HL-60 (cell line): ENCODE measurements around the gene BABAM2.

Source experiments
- DNase-seq, 2 experiments: peaks; one replicate each; pipeline ENCODE4 v3.0.0-alpha.2; 2010 to 2020; ENCODE audit warnings: low read depth in 1 of 2, low spot score in 1 of 2
- H3K27ac ChIP-seq: fragments of 250-450 bp; sonication (Bioruptor Pico); replicated peaks from 2 replicates; pipeline ENCODE4 v1.5.1; 2020; ENCODE audit warnings: mild to moderate bottlenecking, moderate library complexity
- H3K27me3 ChIP-seq: fragments of 250-450 bp; sonication (Bioruptor Pico); 2 replicates; pipeline ENCODE4 v1.5.1; 2021; ENCODE audit warnings: mild to moderate bottlenecking, moderate library complexity; ENCODE audit not compliant: insufficient read depth, poor library complexity, severe bottlenecking
- H3K4me3 ChIP-seq: replicated peaks from 2 replicates; pipeline ENCODE4 v1.5.1; 2011; ENCODE audit warnings: mild to moderate bottlenecking, control low read depth, low read length; ENCODE audit not compliant: insufficient read depth
- GABPA ChIP-seq: IDR thresholded peaks from 2 replicates; pipeline ENCODE4 v1.6.1; 2012; ENCODE audit warnings: low read depth
- POLR2AphosphoS5 ChIP-seq: IDR thresholded peaks from 2 replicates; pipeline ENCODE4 v1.6.1; 2012; ENCODE audit warnings: low read depth
- REST ChIP-seq: IDR thresholded peaks from 2 replicates; pipeline ENCODE4 v1.6.1; 2012; ENCODE audit warnings: low read depth; ENCODE audit not compliant: insufficient replicate concordance
- SPI1 ChIP-seq: IDR thresholded peaks from 2 replicates; pipeline ENCODE4 v1.6.1; 2012; ENCODE audit warnings: low read depth, mild to moderate bottlenecking, borderline replicate concordance
- TF ChIP-seq, protein P1 (sequence below): IDR thresholded peaks from one replicate; pipeline ENCODE4 v1.5.1; 2011; ENCODE audit warnings: low read length, control low read depth, inconsistent platforms; ENCODE audit not compliant: insufficient read depth

Gene BABAM2

DNA sequence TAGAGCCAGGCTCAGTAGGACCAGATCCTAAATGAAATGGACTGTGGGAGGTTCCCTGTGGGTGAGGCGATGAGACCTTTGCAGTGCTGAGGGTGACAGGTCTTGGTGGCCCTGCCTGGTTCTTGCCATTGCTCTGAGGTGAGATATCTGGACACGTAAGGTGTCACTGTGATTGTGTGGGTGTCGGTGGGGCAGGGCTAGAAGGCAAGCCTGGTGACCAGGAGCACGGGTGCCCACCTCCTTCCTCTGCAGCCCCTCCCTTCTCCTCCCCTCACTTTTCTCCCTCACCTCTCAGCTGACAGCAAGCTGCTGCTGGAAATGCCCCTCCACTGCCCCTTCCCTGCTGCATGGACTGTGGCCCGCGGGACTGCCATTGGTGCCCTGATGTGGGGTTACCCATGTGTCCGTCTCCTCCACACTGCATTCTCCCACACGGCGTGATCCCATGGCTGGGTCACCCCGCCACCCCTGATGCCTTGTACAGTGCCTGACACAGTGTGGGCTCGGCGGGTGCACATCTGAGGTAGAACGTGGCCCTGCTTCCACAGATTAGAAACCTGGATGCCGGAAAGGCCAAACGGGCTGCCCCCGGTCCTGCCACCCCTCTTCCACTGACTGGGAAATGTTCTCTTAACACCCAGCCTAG is 446.6 kb downstream of the BABAM2 start:
- Histone ChIP-seq H3K27ac (no peak overlapping the region), H3K27me3 (no peaks in the 10 kb centered on the region), H3K4me3 (no peak overlapping the region)
- DNase-seq = no peak
- TF ChIP-seq, protein P1, sequence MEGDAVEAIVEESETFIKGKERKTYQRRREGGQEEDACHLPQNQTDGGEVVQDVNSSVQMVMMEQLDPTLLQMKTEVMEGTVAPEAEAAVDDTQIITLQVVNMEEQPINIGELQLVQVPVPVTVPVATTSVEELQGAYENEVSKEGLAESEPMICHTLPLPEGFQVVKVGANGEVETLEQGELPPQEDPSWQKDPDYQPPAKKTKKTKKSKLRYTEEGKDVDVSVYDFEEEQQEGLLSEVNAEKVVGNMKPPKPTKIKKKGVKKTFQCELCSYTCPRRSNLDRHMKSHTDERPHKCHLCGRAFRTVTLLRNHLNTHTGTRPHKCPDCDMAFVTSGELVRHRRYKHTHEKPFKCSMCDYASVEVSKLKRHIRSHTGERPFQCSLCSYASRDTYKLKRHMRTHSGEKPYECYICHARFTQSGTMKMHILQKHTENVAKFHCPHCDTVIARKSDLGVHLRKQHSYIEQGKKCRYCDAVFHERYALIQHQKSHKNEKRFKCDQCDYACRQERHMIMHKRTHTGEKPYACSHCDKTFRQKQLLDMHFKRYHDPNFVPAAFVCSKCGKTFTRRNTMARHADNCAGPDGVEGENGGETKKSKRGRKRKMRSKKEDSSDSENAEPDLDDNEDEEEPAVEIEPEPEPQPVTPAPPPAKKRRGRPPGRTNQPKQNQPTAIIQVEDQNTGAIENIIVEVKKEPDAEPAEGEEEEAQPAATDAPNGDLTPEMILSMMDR = no peak
- TF ChIP-seq GABPA (no peak), REST (no peak), POLR2AphosphoS5 (no peak), SPI1 (no peak)

DNA sequence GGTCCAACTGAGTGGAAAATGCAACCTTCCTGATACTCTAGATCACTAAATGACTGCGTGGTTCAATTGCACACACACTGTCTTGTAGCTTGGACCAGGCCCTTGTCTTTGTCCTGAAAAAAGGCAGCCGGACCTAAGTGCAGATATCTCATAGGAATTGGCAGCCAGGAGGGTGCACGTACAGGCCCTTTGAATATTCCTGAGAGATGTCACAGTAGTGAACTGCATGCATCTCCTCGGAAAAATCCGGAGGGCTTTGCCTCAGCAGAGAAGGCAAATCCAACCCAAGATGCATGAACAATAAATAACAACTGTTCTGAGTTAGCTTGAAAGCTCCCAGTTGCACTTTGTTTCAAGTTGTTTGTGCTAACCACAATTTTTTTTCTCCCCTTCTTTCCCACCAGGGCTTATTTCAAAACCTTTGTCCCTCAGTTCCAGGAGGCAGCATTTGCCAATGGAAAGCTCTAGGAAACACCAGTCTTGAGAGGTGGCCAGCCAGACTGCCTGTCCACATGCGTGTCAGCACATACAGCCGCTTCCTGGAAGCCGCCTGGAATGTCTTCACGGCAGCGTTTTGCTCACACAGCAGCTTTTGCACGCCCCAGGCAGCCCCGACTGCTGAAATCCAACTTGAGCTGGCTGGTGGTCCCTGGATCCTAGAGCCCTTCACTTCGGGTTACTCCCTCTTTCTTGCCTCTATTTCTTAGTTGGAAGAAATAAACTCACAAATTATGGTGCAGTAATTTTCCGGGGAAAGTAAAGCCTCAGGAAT is 447.7 kb downstream of the BABAM2 start:
- no peak for DNase-seq
- TF ChIP-seq, protein P1 = no peak
- TF ChIP-seq SPI1 (no peak), POLR2AphosphoS5 (no peak), REST (no peak), GABPA (no peak)
- Histone ChIP-seq H3K27me3 (no peaks in the 10 kb centered on the region), H3K27ac (no peak overlapping the region), H3K4me3 (no peak overlapping the region)

GRCh38 chr2:28338831-28339321 is 448.3 kb downstream of the BABAM2 start:
- DNase-seq = no peak
- TF ChIP-seq REST (no peak), GABPA (no peak), POLR2AphosphoS5 (no peak), SPI1 (no peak)
- TF ChIP-seq, protein P1 = no peak
- H3K27me3 ChIP-seq = no peaks in the 10 kb centered on the region
- H3K27ac ChIP-seq = no peak overlapping the region
- no peak overlapping the region for H3K4me3 ChIP-seq
